Stromal cell of bone marrow (primary cell): ENCODE measurements around the gene CBX1.

Experiments used
- DNase-seq: peaks from one replicate; pipeline ENCODE4 v3.0.0-alpha.2; 2012; ENCODE audit warnings: low read depth

CBX1 gene

GRCh38 chr17:48025904-48026501, 75.3 kb downstream of the CBX1 start:
- no peak for DNase-seq

GRCh38 chr17:48025040-48025903, 76.0 kb downstream of the CBX1 start:
- DNase-seq, result peak; percentile 92

DNA sequence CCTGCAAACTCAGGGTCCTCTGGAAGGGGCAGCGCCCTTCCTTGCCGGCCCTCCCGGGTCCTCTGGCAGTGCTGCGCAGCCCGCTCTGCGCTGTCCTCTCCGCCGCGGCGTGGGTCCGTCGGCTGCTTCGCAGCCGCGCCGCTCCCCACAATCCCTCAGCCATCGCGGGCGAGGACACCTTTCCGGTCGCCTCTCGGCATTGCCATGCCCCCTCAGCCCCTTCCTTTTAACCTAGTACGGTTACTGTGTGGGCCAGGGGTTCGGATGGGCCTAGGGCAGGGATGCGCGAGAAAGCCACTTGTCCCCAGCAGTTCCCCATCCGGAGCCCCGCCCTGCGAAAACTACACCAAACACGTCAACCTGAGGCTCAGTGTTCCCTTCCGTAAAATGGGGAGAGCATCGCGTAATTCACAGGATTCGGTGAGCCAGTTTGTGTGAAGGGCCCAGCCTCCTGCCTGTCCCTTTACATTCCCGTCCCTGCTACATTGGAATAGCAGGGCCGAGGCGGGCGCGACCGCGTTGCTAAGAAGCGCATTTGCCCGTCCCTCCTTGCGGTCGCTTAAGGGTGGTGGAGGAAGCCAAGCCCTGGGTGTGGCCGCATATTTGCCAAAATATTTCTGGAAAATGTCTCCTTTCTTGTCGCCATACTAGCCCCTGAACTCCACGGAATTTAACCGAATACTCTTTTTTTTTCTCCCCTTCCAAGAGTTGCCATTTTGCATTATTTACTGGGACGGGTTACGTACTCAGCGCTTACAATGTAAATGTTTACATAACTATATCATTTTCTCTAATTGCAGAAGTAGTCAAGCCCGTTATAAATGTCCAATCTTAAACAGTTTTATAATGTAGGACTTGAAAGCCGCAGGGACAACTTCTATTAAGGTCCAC, 76.9 kb downstream of the CBX1 start:
- DNase-seq, result no peak

- DNase-seq, result no peak
Measured at GRCh38 chr17:48023400-48024148, 77.7 kb downstream of the CBX1 start.

DNA sequence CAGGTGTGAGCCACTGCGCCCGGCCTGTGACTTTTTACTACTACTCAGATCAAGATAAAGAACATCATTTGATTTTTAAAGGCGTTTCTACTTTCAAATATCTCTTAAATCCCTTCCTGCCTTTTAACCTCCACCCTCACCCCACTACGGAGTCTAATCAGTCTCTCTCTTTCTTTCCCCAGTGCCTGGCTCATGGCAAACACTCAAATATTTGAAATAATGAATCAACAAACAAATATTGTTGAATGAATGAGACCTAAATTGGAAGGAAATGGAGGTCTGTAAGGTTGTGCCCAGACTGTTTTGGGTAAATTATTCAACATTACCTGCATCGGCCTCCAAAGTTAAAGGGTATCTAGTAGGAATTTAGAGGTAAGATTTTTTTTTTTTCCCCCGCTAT, 78.4 kb downstream of the CBX1 start:
- no peak for DNase-seq

GRCh38 chr17:48021934-48022333, 79.3 kb downstream of the CBX1 start:
- no peak for DNase-seq
